ENCODE results near the gene SLIT3. TPM values are rescaled to one million over a fixed set of nuclear protein-coding genes. Genes with fewer than 3 reads are reported as not detected.

Gene SLIT3
- total and polyA plus RNA-seq, 2 donors (not counting 3 experiments of a cell fraction or from before 2014, with no cell fraction given), result 0.90 to 1.0 TPM

- Histone ChIP-seq H3K36me3 (ENCODE audit: control insufficient read depth in 2 of 2, extremely low read depth in 1 of 2, insufficient read depth in 2 of 2, low read length in 2 of 2) (no peaks in the 10 kb centered on the region), H3K4me1 (ENCODE audit: control insufficient read depth, extremely low read depth, insufficient read depth, low read length) (no peaks in the 10 kb centered on the region), H3K4me2 (ENCODE audit: insufficient read depth, low read length) (no peak overlapping the region), H3K79me2 (ENCODE audit: control insufficient read depth, insufficient read depth, low read length) (no peaks in the 10 kb centered on the region), H3K4me3 (replicated peaks in 1 of 3; ENCODE audit: insufficient read depth in 1 of 3, low read depth in 1 of 3, low read length in 3 of 3) (no peak overlapping the region), H2AFZ (ENCODE audit: low read depth, low read length) (no peak overlapping the region), H4K20me1 (replicated peaks; ENCODE audit: control insufficient read depth, extremely low read depth, insufficient read depth, low read length) (no peaks in the 10 kb centered on the region), H3K9me3 (replicated peaks; ENCODE audit: control insufficient read depth, insufficient read depth, low read length) (no peaks in the 10 kb centered on the region), H3K9ac (replicated peaks; ENCODE audit: extremely low read depth, insufficient read depth, low read length) (no peak overlapping the region), H3K9me1 (replicated peaks; ENCODE audit: control insufficient read depth, extremely low read depth, insufficient read depth, low read length) (no peaks in the 10 kb centered on the region), H3K27ac (ENCODE audit: insufficient read depth, low read depth, low read length) (no peak overlapping the region), H3K27me3 (ENCODE audit: control insufficient read depth in 2 of 2, insufficient read depth in 2 of 2, low read length in 2 of 2) (no peaks in the 10 kb centered on the region)
- ChIA-PET POLR2A (no interaction called here), CTCF (no interaction called here)
- TF ChIP-seq POLR2A (IDR thresholded peaks at IDR 0.05; ENCODE audit: low read depth, low read length) (no peak), EZH2 (IDR thresholded peaks at IDR 0.05; ENCODE audit: borderline replicate concordance, low read depth, low read length, severe bottlenecking) (no peak), MAX (IDR thresholded peaks at IDR 0.05; ENCODE audit: insufficient read depth, insufficient read length) (no peak), GATA2 (IDR thresholded peaks at IDR 0.05; ENCODE audit: insufficient read depth, insufficient read length, low read depth, low read length) (no peak), FOS (IDR thresholded peaks at IDR 0.05; ENCODE audit: borderline replicate concordance, insufficient read depth, low read length) (no peak), CTCF (IDR thresholded peaks at IDR 0.05; ENCODE audit: extremely low read depth in 1 of 2, insufficient read depth in 1 of 2, low read depth in 1 of 2, low read length in 2 of 2) (no peak), POLR2AphosphoS5 (IDR thresholded peaks at IDR 0.05; ENCODE audit: insufficient read depth, low read depth, low read length) (no peak), MYC (IDR thresholded peaks at IDR 0.05; ENCODE audit: low read depth, low read length) (no peak), JUN (IDR thresholded peaks at IDR 0.05; ENCODE audit: borderline replicate concordance, insufficient read depth, insufficient read length, low read depth) (no peak)
- dilution Hi-C loops (cut with MboI; ENCODE audit: extremely low pct_ligation_motif_present, low sequenced_read_pairs), result no loop called here
- FAIRE-seq, result no peak
- intact Hi-C loops (cut with micrococcal nuclease), result no loop called here
- DNase-seq (ENCODE audit: low read depth, low spot score), result no peak
- BruUV-seq (replicated peaks), result no TSS peak
These were observed 447.0 kb downstream of the SLIT3 start for GRCh38 chr5:168853972-168854371.
